SK-N-SH (cell line): ENCODE results near the gene WWOX. TPM values are rescaled to one million over a fixed set of nuclear protein-coding genes. Genes with fewer than 3 reads are reported as not detected.

Experiments
- CTCF ChIA-PET: fragments of 300-600, 350-600 bp; formaldehyde crosslinking; extraction: SDS; loops from one replicate; lab custom pipeline; 2021; lab: Yijun Ruan, JAX
- POLR2A ChIA-PET: fragments of 350-600 bp; sonication (Branson Sonifier 250); formaldehyde crosslinking; extraction: SDS; loops from one replicate; lab custom pipeline; 2020; ENCODE audit warnings: antibody characterized with exemption, inconsistent platforms; lab: Yijun Ruan, JAX
- DNase-seq: peaks from one replicate; pipeline ENCODE4 v3.0.0; 2012
- H2AFZ ChIP-seq: fragments of 200-600 bp; sonication (generic); 2 replicates; pipeline ENCODE4 v1.8.1; 2016; ENCODE audit warnings: antibody characterized with exemption, mild to moderate bottlenecking, low read depth
- H3F3A ChIP-seq: fragments of 200-600 bp; sonication (generic); replicated peaks from 2 replicates; pipeline ENCODE3; 2016; ENCODE audit warnings: antibody characterized with exemption, mild to moderate bottlenecking; ENCODE audit not compliant: insufficient read depth
- H3K27ac ChIP-seq, 2 experiments: fragments of 200-500 bp in 1 of 2; fragments of 200-600 bp in 1 of 2; sonication (Bioruptor generic) in 1 of 2; sonication (generic), shearing (Covaris generic) in 1 of 2; 2 replicates each; pipeline versions ENCODE4 v1.5.1 to v1.6.1; 2014 to 2016; ENCODE audit warnings: low read depth in 2 of 2, inconsistent platforms in 1 of 2, low read length in 1 of 2, mild to moderate bottlenecking in 1 of 2, mixed read lengths in 1 of 2
- H3K27me3 ChIP-seq: fragments of 200-600 bp; sonication (generic), shearing (Covaris generic); 2 replicates; pipeline ENCODE4 v1.6.1; 2016; ENCODE audit warnings: mixed run types; ENCODE audit not compliant: insufficient read depth
- H3K36me3 ChIP-seq, 2 experiments: fragments of 200-500 bp in 1 of 2; fragments of 200-600 bp in 1 of 2; sonication (Bioruptor generic) in 1 of 2; sonication (generic) in 1 of 2; replicated peaks in 1 of 2; 2 replicates each; pipeline versions ENCODE3 to v1.5.1; 2014 to 2016; ENCODE audit warnings: low read length in 1 of 2, mild to moderate bottlenecking in 1 of 2; ENCODE audit not compliant: insufficient read depth in 2 of 2, control insufficient read depth in 1 of 2
- H3K4me1 ChIP-seq, 2 experiments: fragments of 200-500 bp in 1 of 2; fragments of 200-600 bp in 1 of 2; sonication (Bioruptor generic) in 1 of 2; sonication (generic), shearing (Covaris generic) in 1 of 2; 2 replicates each; pipeline versions ENCODE4 v1.5.1 to v1.6.1; 2014 to 2016; ENCODE audit warnings: low read depth in 1 of 2, low read length in 1 of 2, mixed run types in 1 of 2; ENCODE audit not compliant: insufficient read depth in 2 of 2, control insufficient read depth in 1 of 2
- H3K4me2 ChIP-seq: fragments of 200-600 bp; sonication (generic), shearing (Covaris generic); 2 replicates; pipeline ENCODE4 v1.6.1; 2017; ENCODE audit warnings: mixed run types
- H3K4me3 ChIP-seq, 2 experiments: fragments of 200-500 bp in 1 of 2; fragments of 200-600 bp in 1 of 2; sonication (Bioruptor generic) in 1 of 2; sonication (generic), shearing (Covaris generic) in 1 of 2; 2 replicates each; pipeline versions ENCODE4 v1.5.1 to v1.8.1; 2014 to 2016; ENCODE audit warnings: low read depth in 2 of 2, inconsistent platforms in 1 of 2, low read length in 1 of 2, mild to moderate bottlenecking in 1 of 2, mixed read lengths in 1 of 2, moderate library complexity in 1 of 2
- H3K79me2 ChIP-seq: fragments of 200-600 bp; sonication (generic); 2 replicates; pipeline ENCODE4 v1.8.1; 2017; ENCODE audit warnings: mild to moderate bottlenecking; ENCODE audit not compliant: insufficient read depth
- H3K9ac ChIP-seq: fragments of 200-600 bp; sonication (generic); 2 replicates; pipeline ENCODE4 v1.6.1; 2017; ENCODE audit warnings: mixed run types
- H3K9me2 ChIP-seq: fragments of 200-600 bp; sonication (generic); 2 replicates; pipeline ENCODE4 v1.6.1; 2017; ENCODE audit warnings: mixed run types
- H3K9me3 ChIP-seq: fragments of 200-600 bp; sonication (generic); 2 replicates; pipeline ENCODE4 v1.6.1; 2017; ENCODE audit warnings: mixed run types, mild to moderate bottlenecking, moderate library complexity
- H4K20me1 ChIP-seq: fragments of 200-600 bp; sonication (generic); 2 replicates; pipeline ENCODE4 v1.6.1; 2017; ENCODE audit warnings: mild to moderate bottlenecking, mixed run types; ENCODE audit not compliant: insufficient read depth
- CHD2 ChIP-seq: fragments of 150-350 bp; IDR thresholded peaks from 2 replicates; pipeline ENCODE4 v1.6.1; 2018; ENCODE audit warnings: low read length; ENCODE audit not compliant: partially characterized antibody
- EP300 ChIP-seq, 2 experiments: IDR thresholded peaks; 2 replicates each; pipeline versions ENCODE4 v1.4.0 to v1.6.1; 2012; ENCODE audit warnings: borderline replicate concordance in 1 of 2, low read depth in 1 of 2, low read length in 1 of 2
- MEF2A ChIP-seq: IDR thresholded peaks from 2 replicates; pipeline ENCODE4 v1.4.0; 2012; ENCODE audit warnings: low read depth, borderline replicate concordance
- NFIC ChIP-seq: IDR thresholded peaks from 2 replicates; pipeline ENCODE4 v1.4.0; 2012; ENCODE audit warnings: borderline replicate concordance
- NRF1 ChIP-seq: IDR thresholded peaks from 2 replicates; pipeline ENCODE4 v1.6.1; 2012; ENCODE audit warnings: low read depth, mild to moderate bottlenecking, low read length
- POLR2AphosphoS5 ChIP-seq: IDR thresholded peaks from 2 replicates; pipeline ENCODE4 v1.6.1; 2012; ENCODE audit warnings: low read depth, low read length
- REST ChIP-seq: IDR thresholded peaks from 2 replicates; pipeline ENCODE4 v1.6.1; 2012; ENCODE audit warnings: mild to moderate bottlenecking, low read depth, low read length, moderate library complexity
- RXRA ChIP-seq: IDR thresholded peaks from 2 replicates; pipeline ENCODE4 v1.4.0; 2012; ENCODE audit warnings: low read depth, mild to moderate bottlenecking, borderline replicate concordance
- TAF1 ChIP-seq: IDR thresholded peaks from 2 replicates; pipeline ENCODE4 v1.6.1; 2012; ENCODE audit warnings: low read depth, mild to moderate bottlenecking, low read length, moderate library complexity, borderline replicate concordance
- USF1 ChIP-seq: IDR thresholded peaks from 2 replicates; pipeline ENCODE4 v1.4.0; 2012; ENCODE audit warnings: low read depth, borderline replicate concordance
- YY1 ChIP-seq: IDR thresholded peaks from 2 replicates; pipeline ENCODE4 v1.4.0; 2012; ENCODE audit warnings: low read depth, mild to moderate bottlenecking
- ZBTB33 ChIP-seq: IDR thresholded peaks from 2 replicates; pipeline ENCODE4 v1.4.0; 2012; ENCODE audit warnings: low read depth, borderline replicate concordance
- WGBS: methylation state at CpG from one replicate; pipeline ENCODE4 v1.1.6; 2017; ENCODE audit warnings: low lambda C conversion rate; 5-methylcytosine and 5-hydroxymethylcytosine counted together
- polyA plus RNA-seq, 3 experiments: library from polyadenylated mRNA; depleted of rRNA; stranded (reverse); fragments of >200 nt; gene quantifications; 2 replicates each; pipeline ENCODE4 v1.2.3, GENCODE V29; 2012

WWOX gene
- polyA plus RNA-seq, 1 of the 3 experiments (the other 2 are of a cell fraction), result 10.8 TPM

GRCh38 chr16:79173919-79174318, 1074.5 kb downstream of the WWOX start (continued):
- TF ChIP-seq ZBTB33, result no peak
- TF ChIP-seq POLR2AphosphoS5, result no peak
- TF ChIP-seq EP300 (IDR thresholded peaks at IDR 0.05; ENCODE audit: borderline replicate concordance in 1 of 2, low read depth in 1 of 2, low read length in 1 of 2), result no peak

GRCh38 chr16:79175286-79176057, 1076.0 kb downstream of the WWOX start:
- H3K79me2 ChIP-seq, result no peaks in the 10 kb centered on the region
- no peak overlapping the region for H3K4me3 ChIP-seq
- H2AFZ ChIP-seq, result no peak overlapping the region
- TF ChIP-seq EP300 (IDR thresholded peaks at IDR 0.05; ENCODE audit: borderline replicate concordance in 1 of 2, low read depth in 1 of 2, low read length in 1 of 2), result no peak
- TF ChIP-seq TAF1, result no peak
- TF ChIP-seq RXRA, result no peak
- no peak for TF ChIP-seq CHD2
- no peak for TF ChIP-seq NRF1
- no peak for TF ChIP-seq YY1
- TF ChIP-seq POLR2AphosphoS5, result no peak
- TF ChIP-seq USF1, result no peak
- TF ChIP-seq NFIC, result no peak
- no peak for TF ChIP-seq MEF2A
- no peak for TF ChIP-seq REST
- no peaks in the 10 kb centered on the region for H3F3A ChIP-seq
- 0% methylated on average over 6 of the region's 6 CpGs for WGBS
- H3K4me1 ChIP-seq, result peaks cover 0 to 7% of the 10 kb centered on the region in 2 experiments; a peak in 2 of 4 replicates
- no peak overlapping the region for H3K27ac ChIP-seq
- no peaks in the 10 kb centered on the region for H3K27me3 ChIP-seq
- H4K20me1 ChIP-seq, result no peaks in the 10 kb centered on the region
- H3K9me3 ChIP-seq, result no peaks in the 10 kb centered on the region
- H3K9ac ChIP-seq, result no peak overlapping the region
- H3K36me3 ChIP-seq, result no peaks in the 10 kb centered on the region
- H3K9me2 ChIP-seq, result no peaks in the 10 kb centered on the region
- no peak for DNase-seq
- POLR2A ChIA-PET, result interaction anchor here (0.6 kb wide), 1 partner anchor 617 kb away, joined by 3 read pairs; no protein-coding TSS in a partner anchor
- no peak overlapping the region for H3K4me2 ChIP-seq
- CTCF ChIA-PET, result interaction anchor here (0.5 to 1.3 kb wide), 3 partner anchors 12 to 1158 kb away, joined by 3 to 4 read pairs (median 3); no protein-coding TSS in a partner anchor
